MCF 10A (cell line): Measurements from ENCODE around the gene CCDC178. TPM values are rescaled to one million over a fixed set of nuclear protein-coding genes. Genes with fewer than 3 reads are reported as not detected.

Experiments
- BruUV-seq: library from RNA; stranded (reverse); fragments of 400-500 nt; replicated peaks from 2 replicates; lab custom pipeline; 2021; lab: Mats Ljungman, UMichigan
- CTCF ChIA-PET: fragments of 300-600 bp; sonication (Branson Sonifier 250); formaldehyde crosslinking; extraction: SDS; loops from one replicate; lab custom pipeline; 2021; ENCODE audit warnings: antibody characterized with exemption, inconsistent platforms; lab: Yijun Ruan, JAX
- POLR2A ChIA-PET: fragments of 300-600, 350-650 bp; sonication (Branson Sonifier 250); formaldehyde crosslinking; extraction: SDS; loops from one replicate; lab custom pipeline; 2020; ENCODE audit warnings: antibody characterized with exemption, inconsistent platforms; lab: Yijun Ruan, JAX
- DNase-seq: peaks from one replicate; pipeline ENCODE4 v3.0.0-alpha.2; 2018; ENCODE audit not compliant: unreplicated experiment
- H3K27ac Mint-ChIP-seq: one replicate; pipeline ENCODE4 v1.8.0; 2022; ENCODE audit warnings: mild to moderate bottlenecking, low read depth, mixed read lengths; ENCODE audit not compliant: unreplicated experiment
- H3K27me3 Mint-ChIP-seq: one replicate; pipeline ENCODE4 v1.8.0; 2022; ENCODE audit warnings: mixed read lengths; ENCODE audit not compliant: insufficient read depth, unreplicated experiment
- H3K36me3 Mint-ChIP-seq: one replicate; pipeline ENCODE4 v1.8.0; 2022; ENCODE audit warnings: mild to moderate bottlenecking, moderate library complexity, mixed read lengths; ENCODE audit not compliant: insufficient read depth, unreplicated experiment
- H3K4me1 Mint-ChIP-seq: one replicate; pipeline ENCODE4 v1.8.0; 2022; ENCODE audit warnings: mixed read lengths; ENCODE audit not compliant: insufficient read depth, unreplicated experiment
- H3K4me3 Mint-ChIP-seq: one replicate; pipeline ENCODE4 v1.8.0; 2022; ENCODE audit warnings: mild to moderate bottlenecking, moderate library complexity, mixed read lengths; ENCODE audit not compliant: unreplicated experiment
- H3K9me3 Mint-ChIP-seq: one replicate; pipeline ENCODE4 v1.8.0; 2022; ENCODE audit warnings: mixed read lengths; ENCODE audit not compliant: unreplicated experiment
- intact Hi-C: fragments of 100-400 bp; cut with micrococcal nuclease; formaldehyde crosslinking; loops from 2 replicates; pipeline ENCODE4 v1.14.1; 2022
- total RNA-seq: library from RNA; stranded (reverse); gene quantifications from 2 replicates; pipeline ENCODE4 v1.2.3, GENCODE V29; 2022
- TF ChIP-seq, protein P1 (sequence below): fragments of 200-600 bp; IDR thresholded peaks from one replicate; pipeline ENCODE4 v1.8.0; 2022; ENCODE audit warnings: antibody characterized with exemption, mild to moderate bottlenecking; ENCODE audit not compliant: unreplicated experiment

CCDC178 gene
- total RNA-seq, 1 experiment from 2014 or later = 0.19 TPM

DNA sequence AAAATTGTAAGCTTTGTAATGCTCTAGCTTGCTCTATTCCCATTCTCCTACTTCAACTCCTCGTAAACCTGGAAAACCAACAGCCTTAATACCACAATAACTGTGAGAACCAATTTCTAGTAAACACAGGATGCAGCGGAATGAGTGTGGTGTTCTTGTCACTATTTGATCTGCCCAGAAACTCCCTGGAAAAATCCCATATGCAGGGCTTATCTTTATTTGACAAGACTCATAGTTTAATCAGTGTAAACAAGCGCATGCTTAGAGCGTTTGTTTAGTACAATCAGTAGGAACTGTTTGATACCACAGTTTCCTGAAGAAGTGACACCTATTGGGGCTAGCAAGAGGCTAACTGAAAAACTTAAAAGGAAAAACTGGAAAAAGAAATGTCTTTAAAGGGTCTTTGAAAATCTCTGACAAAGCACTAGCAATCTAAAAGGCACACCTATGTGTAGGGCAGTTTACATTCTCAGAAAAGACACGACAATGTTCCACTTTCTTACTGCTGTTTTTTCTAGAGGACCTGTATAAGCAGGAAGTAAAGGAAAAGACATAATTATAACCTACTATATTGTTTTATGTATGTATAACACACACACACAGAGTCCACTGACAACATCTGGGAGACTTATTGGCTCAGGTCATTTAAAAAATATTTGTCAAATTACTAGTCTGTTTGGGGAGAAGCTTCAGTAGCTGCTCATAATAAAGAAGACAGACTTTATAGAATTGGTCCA lies 426.3 kb downstream of the CCDC178 start:
- H3K36me3 Mint-ChIP-seq = no peaks in the 10 kb centered on the region
- no peaks in the 10 kb centered on the region for H3K9me3 Mint-ChIP-seq
- H3K4me3 Mint-ChIP-seq = no peak overlapping the region
- H3K27me3 Mint-ChIP-seq = peaks cover 77% of the 10 kb centered on the region
- ChIA-PET POLR2A (no interaction called here), CTCF (no interaction called here)
- no peak for DNase-seq
- no peaks in the 10 kb centered on the region for H3K4me1 Mint-ChIP-seq
- BruUV-seq = no TSS peak
- intact Hi-C loops = no loop called here
- H3K27ac Mint-ChIP-seq = no peak overlapping the region
- TF ChIP-seq, protein P1, sequence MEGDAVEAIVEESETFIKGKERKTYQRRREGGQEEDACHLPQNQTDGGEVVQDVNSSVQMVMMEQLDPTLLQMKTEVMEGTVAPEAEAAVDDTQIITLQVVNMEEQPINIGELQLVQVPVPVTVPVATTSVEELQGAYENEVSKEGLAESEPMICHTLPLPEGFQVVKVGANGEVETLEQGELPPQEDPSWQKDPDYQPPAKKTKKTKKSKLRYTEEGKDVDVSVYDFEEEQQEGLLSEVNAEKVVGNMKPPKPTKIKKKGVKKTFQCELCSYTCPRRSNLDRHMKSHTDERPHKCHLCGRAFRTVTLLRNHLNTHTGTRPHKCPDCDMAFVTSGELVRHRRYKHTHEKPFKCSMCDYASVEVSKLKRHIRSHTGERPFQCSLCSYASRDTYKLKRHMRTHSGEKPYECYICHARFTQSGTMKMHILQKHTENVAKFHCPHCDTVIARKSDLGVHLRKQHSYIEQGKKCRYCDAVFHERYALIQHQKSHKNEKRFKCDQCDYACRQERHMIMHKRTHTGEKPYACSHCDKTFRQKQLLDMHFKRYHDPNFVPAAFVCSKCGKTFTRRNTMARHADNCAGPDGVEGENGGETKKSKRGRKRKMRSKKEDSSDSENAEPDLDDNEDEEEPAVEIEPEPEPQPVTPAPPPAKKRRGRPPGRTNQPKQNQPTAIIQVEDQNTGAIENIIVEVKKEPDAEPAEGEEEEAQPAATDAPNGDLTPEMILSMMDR = no peak

DNA sequence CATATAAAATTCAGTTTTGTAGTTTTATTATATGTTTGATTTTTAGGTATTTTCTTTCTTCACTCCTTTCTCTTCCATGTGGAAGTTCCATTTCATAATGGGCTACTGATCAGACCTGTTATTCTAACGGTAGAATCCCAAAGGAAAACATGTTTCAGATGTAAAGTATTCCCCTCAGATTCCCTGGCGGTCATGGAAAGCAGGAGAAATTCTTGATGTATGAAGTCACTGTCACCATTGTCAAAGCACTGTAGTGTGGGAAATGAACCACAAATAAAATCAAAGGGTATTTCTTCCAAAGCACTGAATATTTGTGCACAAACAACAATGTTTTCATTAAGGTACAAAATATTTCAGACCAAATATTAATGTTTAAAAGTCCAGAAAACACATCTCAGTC lies 430.4 kb downstream of the CCDC178 start:
- no peak for DNase-seq
- TF ChIP-seq, protein P1 = no peak
- ChIA-PET CTCF (no interaction called here), POLR2A (no interaction called here)
- Mint-ChIP-seq H3K27ac (no peak overlapping the region), H3K4me1 (no peaks in the 10 kb centered on the region), H3K4me3 (no peak overlapping the region), H3K36me3 (no peaks in the 10 kb centered on the region), H3K27me3 (peaks cover 61% of the 10 kb centered on the region), H3K9me3 (no peaks in the 10 kb centered on the region)
- intact Hi-C loops = no loop called here
- BruUV-seq = no TSS peak

DNA sequence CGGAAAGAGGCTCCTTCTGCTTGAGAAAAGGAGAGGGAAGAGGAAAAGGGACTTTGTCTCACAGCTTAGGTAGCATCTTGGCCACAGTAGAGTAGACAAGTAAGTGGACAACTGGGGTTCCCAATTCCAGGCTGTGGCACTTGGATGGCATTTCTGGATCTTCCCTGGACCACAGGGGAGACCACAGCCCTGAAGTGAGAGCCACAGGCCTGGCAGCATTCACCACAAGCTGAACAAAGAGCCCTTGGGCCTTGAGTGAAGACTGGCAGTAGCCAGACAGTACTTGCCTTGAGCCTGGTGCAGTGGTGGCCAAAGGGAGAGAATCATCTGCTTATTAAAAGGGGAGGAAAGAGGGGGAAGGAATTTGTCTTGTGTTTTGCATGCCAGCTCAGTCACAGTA lies 441.6 kb downstream of the CCDC178 start:
- Mint-ChIP-seq H3K27me3 (peaks cover 88% of the 10 kb centered on the region), H3K9me3 (no peaks in the 10 kb centered on the region), H3K4me1 (no peaks in the 10 kb centered on the region), H3K36me3 (peaks cover 4% of the 10 kb centered on the region), H3K4me3 (no peak overlapping the region), H3K27ac (no peak overlapping the region)
- intact Hi-C loops = no loop called here
- DNase-seq = no peak
- no TSS peak for BruUV-seq
- POLR2A ChIA-PET = no interaction called here
- TF ChIP-seq, protein P1 = no peak
- CTCF ChIA-PET = no interaction called here

DNA sequence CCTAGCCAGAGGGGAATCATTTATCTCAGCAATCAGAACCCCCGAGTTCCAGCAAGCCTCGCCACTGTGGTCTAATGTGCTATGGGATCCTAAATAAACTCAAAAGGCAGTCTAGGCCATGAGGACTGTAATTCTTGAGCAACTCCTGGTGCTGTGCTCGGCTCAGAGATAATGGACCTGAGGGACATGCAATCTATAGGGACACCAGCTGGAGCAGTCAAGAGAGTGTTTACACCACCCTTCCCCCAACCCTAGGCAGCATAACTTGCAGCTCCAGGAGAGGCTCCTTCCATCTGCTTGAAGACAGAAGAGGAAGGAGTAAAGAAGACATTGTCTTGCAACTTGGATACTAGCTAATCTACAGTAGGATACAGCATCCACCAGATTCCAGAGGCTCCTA lies 442.2 kb downstream of the CCDC178 start:
- TF ChIP-seq, protein P1 = no peak
- peaks cover 3% of the 10 kb centered on the region for H3K36me3 Mint-ChIP-seq
- H3K27me3 Mint-ChIP-seq = peaks cover 88% of the 10 kb centered on the region
- CTCF ChIA-PET = no interaction called here
- POLR2A ChIA-PET = no interaction called here
- no peak overlapping the region for H3K4me3 Mint-ChIP-seq
- no peaks in the 10 kb centered on the region for H3K4me1 Mint-ChIP-seq
- intact Hi-C loops = no loop called here
- no TSS peak for BruUV-seq
- no peak for DNase-seq
- no peak overlapping the region for H3K27ac Mint-ChIP-seq
- H3K9me3 Mint-ChIP-seq = no peaks in the 10 kb centered on the region
